SIG-M5 (cell line): Measurements from ENCODE around the gene TMEM38A.
A peak's percentile ranks its signal among the peaks of the same experiment; 100 is the strongest.
"Not testable (repeated sequence)": the region's sequence is repeated elsewhere in the genome, so short reads cannot be mapped to it uniquely, and the experiment has no call there.

Experiments used
- DNase-seq: peaks from one replicate; lab custom pipeline; 2025; lab: John Stamatoyannopoulos, UW

Gene TMEM38A

DNA sequence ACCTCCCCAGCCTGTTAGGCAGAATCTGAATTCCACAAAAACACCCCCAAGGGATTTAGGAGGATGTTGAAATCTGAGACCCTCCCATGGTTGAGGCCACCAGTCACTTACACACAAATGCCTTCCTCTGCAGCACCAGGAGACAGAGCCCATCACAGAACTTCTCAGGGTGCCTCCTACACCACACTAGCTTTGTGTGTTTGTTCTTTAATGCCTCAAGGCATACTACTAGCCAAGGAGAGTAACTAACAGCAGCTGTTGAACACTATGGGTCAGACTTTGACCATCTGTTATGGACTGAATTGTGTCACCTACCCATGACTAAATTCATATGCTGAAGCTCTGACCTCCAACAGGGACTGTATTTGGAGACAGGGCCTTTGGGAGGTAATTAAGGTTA lies 23.4 kb upstream of the TMEM38A start:
- DNase-seq: no peak

DNA sequence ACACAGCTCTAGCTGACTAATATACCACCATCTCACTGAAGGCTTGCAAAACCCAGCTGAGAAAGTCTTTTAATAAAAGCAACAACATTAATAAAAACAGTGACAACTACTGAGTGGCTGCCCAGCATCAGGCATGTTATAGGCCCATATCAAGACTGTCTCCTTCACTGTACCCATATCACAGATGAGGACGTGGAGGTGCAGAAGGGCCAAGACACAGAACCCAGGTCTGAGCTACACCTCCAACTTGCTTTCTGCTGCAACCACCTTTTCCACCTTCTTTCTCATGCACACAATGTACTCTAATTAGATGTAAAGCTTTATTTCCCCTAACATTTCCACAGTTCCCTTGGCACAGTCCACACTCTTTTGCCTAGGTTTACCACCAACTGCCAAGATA lies 22.3 kb upstream of the TMEM38A start:
- no peak for DNase-seq

DNA sequence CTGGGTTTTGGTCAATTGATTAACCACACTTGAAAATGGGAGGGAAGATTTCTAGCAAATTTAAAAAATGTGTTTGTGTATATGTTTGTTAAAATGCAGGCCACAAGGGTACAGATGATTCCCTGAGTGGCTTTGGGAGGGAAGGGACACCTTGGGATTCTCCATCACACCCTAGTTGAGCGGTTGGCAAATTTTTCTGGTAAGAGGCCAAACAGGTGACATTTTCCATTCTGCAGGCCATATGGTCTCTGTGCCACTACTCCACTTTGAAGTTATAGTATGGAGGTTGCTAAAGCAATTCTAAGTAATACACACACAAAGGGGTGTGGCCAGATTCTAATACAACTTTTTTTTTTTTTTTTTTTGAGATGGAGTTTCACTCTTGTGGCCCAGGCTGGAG lies 20.0 kb upstream of the TMEM38A start:
- no peak for DNase-seq

DNA sequence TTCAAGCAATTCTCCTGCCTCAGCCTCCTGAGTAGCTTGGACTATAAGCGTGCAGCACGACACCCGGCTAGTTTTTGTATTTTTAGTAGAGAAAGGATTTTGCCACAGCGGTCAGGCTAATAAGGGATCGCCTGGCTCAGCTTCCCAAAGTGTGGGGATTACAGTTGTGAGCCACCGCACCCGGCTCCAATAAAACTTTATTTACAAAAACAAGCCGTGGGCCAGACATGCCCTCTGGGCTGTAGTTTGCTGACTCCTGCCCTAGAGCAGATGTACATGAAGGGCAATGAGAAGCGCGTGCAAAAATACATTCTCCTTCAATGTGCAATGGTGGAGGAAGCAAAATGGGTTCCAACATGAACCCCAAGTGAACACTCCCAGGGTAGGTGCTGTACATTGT lies 19.2 kb upstream of the TMEM38A start:
- DNase-seq: no peak

- no peak for DNase-seq
Observed at GRCh38 chr19:16645140-16645539, 15.8 kb upstream of the TMEM38A start.

- no peak for DNase-seq
Observed at GRCh38 chr19:16649734-16650133, 11.2 kb upstream of the TMEM38A start.

DNA sequence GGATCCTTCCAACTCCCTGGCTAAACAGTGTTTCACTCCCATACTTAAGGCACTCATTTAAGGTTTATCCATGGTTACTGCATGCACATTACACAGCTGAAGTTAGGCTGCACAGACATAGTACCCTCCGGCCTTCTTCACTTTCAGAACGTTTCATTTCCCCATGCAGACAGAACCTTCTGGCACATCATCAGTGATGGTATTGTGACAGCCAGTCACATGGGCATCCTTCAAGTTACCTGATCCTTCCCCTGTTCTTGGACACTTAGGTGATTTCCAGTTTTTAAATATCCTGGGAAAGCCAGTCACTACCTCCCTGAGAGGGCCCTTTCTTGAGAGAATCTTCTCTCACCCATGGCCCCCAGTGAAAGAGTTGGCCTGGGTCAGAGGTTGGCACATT lies 10.1 kb upstream of the TMEM38A start:
- no peak for DNase-seq

DNA sequence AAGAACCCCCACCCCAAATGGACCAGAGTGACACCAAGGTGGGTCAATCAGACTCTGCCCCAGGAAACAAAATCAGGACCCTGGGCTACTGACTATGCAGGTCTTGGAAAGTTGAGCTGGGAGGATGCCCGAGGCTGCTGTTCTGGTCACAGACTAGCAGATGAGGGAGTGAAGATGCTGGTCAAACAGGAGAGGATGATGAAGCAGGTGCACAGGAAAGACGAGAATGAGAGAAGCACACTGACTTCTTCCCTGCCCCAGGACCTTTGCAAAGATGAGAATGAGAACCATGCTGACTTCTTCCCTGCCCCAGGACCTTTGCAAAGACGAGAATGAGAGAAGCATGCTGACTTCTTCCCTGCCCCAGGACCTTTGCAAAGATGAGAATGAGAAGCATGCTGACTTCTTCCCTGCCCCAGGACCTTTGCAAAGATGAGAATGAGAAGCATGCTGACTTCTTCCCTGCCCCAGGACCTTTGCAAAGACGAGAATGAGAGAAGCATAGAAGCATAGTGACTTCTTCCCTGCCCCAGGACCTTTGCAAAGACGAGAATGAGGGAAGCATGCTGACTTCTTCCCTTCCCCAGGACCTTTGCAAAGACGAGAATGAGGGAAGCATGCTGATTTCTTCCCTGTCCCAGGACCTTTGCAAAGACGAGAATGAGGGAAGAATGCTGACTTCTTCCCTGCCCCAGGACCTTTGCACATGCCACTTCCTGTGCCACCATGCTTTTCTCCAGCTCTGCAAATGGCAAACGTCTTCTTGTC lies 9.3 kb upstream of the TMEM38A start:
- DNase-seq: not testable (repeated sequence)

- DNase-seq: no peak
Observed at GRCh38 chr19:16652854-16653253, 8.1 kb upstream of the TMEM38A start.

DNA sequence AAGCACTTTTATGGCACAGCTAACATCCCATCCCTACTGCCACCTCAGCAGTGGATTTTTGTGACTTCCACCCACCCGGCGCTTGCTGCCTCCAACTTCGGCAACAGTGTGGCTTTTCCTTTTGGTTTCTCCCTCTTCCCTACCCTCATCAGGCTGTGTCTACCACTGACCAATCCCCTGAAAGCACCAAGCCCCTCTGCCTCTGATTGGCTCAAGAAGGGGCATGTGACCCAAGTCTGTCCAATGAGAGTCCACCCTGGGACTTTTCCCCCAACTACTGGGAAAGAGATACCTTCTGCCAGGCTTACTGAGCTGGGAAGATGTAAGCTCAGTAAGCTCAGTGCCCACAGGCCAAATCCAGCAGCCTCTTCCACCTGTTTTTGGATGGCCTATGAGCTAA lies 6.8 kb upstream of the TMEM38A start:
- DNase-seq: no peak

GRCh38 chr19:16654627-16655026 lies 6.3 kb upstream of the TMEM38A start:
- DNase-seq: no peak

DNA sequence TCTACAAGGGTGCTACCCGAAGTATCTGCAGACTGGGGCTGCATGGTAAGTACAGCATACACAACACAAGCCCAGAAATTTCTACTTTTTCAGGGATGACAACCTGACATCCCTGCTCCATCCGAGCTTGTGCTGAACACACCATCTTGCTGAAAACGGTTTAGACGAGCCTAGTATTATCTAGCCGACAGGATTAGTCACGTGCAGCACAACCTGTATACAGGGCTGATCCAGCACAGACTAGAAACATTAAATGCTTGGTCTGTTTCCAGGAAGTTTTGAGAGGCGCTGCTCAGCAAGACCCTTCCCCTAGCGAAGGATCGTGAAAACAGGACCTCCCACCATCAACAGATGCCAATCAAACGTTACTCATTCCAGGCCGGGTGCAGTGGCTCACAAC lies 5.2 kb upstream of the TMEM38A start:
- DNase-seq: no peak

- no peak for DNase-seq
Observed at GRCh38 chr19:16657384-16657783, 3.6 kb upstream of the TMEM38A start.

DNA sequence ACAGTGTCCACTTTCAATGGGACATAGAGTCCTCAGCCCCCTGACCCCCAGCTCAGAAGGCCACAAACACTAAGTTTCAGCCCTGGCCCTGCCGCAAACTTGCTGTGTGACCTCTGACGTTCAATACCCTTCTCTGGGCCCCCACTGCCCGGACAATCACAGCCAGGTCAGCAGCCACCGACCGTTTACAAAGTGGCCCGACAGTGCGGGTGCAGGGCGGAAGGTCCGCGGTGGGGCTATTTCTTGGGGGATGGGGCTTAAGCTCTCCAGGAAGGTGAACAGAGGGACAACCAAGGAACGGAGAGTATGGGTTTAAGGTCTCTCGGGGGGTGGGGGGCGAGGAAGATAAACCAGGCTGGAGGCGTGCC lies 1.5 kb upstream of the TMEM38A start:
- DNase-seq: no peak

DNA sequence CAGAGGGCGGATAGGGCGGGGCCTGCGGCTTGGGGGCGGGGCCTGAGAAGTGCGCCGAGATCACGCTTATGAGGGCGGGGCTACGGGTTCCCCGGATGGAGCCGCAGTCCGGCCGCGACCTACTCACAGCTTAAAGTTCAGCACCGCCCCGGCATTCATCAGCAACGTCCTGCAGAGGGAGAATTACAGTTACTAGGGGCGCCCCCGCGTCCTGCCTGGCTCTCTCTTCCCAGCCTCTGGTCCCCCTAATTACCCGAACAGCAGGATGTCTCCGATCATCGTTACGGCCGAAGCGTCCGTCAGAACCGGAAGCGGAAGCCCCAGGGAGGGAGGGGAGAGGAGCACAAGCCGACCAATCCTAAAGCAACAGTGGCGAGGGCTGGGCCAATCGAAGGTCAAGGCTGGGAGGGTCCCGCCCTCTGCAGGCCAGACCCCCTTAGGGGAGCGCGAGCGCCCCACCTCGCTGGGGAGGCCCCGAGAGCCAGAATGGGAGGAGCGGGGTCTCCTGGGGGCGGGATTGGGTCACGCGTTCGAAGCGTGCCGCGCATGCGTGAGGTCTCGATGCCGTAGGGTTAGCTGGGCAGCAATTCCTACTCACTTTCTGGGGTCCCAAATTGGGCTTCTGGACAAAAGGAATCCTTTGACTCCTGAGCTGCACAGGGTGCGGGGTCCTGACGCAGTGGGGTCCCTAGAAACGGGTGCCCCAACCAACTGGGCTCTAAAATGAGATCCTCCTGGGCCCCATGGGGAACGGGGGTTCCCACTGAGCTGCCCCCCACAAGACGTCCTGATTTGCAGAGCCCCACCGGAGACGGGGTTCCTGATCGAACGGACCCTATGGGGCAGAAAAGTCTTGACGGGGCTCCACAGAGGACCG lies 869 bp upstream of the TMEM38A start, which contains the start of gene SMIM7:
TSS of gene SMIM7 (minus strand) at position 313 of the 877 bp plus-strand sequence. CDS start at position 279, 34 bp downstream.
- peak; percentile 88 for DNase-seq

GRCh38 chr19:16661480-16662034 lies 618 bp downstream of the TMEM38A start:
- no peak for DNase-seq

GRCh38 chr19:16668176-16668575 lies 7.2 kb downstream of the TMEM38A start:
- no peak for DNase-seq

- not testable (repeated sequence) for DNase-seq
Observed at GRCh38 chr19:16668702-16669101, 7.8 kb downstream of the TMEM38A start.

- no peak for DNase-seq
Observed at GRCh38 chr19:16670291-16670690, 9.4 kb downstream of the TMEM38A start.

DNA sequence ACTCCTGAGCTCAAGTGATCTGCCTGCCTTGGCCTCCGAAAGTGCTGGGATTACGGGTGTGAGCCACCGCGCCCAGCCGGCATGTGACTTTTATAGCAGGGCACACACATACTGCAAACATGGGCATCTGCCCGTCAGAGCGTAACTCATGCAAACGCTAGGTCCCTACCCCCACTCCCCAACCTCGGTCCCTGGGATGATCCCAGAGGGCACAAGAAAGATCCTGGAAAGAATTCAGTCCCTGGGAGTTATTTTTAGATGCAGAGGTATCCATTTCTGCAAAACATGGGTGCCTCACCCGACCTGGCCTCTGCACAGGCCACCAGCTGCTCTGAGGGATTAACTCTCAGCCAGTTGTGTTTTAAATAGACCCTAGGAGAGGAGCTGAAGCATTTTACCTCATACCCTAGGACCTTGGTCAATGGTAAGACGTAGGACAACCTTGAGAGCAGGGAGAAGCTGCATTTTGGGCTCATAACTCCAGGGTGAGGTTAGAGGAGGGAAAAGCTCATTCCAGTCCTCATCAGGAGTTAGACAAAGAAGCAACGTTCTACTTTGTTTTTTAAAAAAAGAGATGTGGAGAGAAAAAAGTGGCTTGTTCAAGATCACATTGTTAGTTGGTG lies 10.8 kb downstream of the TMEM38A start:
- no peak for DNase-seq

DNA sequence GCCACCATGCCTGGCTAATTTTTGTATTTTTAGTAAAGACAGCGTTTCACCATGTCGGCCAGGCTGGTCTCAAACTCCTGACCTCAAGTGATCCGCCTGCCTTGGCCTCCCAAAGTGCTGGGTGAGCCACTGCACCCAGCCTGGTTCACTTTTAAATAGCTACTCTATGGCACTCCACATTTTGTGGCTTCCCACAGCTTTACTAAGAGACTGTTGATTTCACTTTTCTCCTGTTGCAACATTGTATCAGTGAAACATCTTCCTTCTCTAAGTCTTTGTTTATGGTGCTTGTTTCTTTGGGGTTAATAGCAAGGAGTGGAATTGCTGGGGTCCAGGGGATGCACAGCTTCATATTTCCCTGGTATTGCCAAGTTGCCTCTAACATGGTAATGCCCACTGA lies 12.3 kb downstream of the TMEM38A start:
- DNase-seq: no peak

DNA sequence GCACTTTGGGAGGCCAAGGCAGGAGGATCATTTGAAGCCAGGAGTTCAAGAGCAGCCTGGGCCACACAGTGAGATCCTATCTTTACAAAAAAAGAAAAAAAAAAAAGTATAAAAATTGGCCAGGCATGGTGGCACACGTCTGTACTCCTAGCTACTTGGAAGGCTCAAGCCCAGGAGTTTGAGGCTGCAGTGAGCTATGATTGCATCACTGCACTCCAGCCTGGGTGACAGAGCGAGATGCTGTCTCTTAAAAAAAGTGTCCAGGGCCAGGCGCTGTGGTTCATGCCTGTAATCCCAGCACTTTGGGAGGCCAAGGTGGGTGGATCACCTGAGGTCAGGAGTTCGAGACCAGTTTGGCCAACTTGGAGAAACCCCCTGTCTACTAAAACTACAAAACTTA lies 12.9 kb downstream of the TMEM38A start:
- DNase-seq: not testable (repeated sequence)
